ENCODE data around the gene THSD7A. TPM values are rescaled to one million over a fixed set of nuclear protein-coding genes. Genes with fewer than 3 reads are reported as not detected.

THSD7A gene
- total RNA-seq, 1 donor from 2014 or later, result 0.26 TPM

DNA sequence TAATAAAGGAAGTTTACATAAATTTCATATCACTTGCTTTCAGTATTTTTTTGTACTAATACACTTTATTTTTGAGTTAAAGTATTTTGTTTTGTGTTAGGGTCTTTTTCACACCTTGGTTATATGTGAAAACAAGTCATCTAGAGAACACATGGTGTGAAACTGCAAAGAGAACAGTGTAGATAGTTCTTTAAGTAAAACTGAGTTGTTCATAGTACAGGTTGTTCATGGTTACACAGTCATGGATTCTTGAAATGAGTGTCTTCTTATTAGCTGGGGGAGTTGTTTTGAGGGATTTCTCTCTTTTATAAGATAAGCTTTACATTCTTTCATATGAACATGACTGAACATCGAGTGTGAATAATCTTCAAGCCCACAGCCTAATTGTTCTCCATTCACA lies 244.2 kb downstream of the THSD7A start:
- DNase-seq (ENCODE audit: low read depth) (no peak), FAIRE-seq (no peak)
- TF ChIP-seq, protein P1, sequence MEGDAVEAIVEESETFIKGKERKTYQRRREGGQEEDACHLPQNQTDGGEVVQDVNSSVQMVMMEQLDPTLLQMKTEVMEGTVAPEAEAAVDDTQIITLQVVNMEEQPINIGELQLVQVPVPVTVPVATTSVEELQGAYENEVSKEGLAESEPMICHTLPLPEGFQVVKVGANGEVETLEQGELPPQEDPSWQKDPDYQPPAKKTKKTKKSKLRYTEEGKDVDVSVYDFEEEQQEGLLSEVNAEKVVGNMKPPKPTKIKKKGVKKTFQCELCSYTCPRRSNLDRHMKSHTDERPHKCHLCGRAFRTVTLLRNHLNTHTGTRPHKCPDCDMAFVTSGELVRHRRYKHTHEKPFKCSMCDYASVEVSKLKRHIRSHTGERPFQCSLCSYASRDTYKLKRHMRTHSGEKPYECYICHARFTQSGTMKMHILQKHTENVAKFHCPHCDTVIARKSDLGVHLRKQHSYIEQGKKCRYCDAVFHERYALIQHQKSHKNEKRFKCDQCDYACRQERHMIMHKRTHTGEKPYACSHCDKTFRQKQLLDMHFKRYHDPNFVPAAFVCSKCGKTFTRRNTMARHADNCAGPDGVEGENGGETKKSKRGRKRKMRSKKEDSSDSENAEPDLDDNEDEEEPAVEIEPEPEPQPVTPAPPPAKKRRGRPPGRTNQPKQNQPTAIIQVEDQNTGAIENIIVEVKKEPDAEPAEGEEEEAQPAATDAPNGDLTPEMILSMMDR (IDR thresholded peaks at IDR 0.05; ENCODE audit: insufficient read depth, low read length, severe bottlenecking), result no peak
- Histone ChIP-seq H3K4me3 (ENCODE audit: low read depth, low read length) (no peak overlapping the region), H3K27me3 (ENCODE audit: control insufficient read depth, insufficient read depth, low read length) (no peaks in the 10 kb centered on the region), H3K36me3 (ENCODE audit: control insufficient read depth, insufficient read depth, low read length) (no peaks in the 10 kb centered on the region)

DNA sequence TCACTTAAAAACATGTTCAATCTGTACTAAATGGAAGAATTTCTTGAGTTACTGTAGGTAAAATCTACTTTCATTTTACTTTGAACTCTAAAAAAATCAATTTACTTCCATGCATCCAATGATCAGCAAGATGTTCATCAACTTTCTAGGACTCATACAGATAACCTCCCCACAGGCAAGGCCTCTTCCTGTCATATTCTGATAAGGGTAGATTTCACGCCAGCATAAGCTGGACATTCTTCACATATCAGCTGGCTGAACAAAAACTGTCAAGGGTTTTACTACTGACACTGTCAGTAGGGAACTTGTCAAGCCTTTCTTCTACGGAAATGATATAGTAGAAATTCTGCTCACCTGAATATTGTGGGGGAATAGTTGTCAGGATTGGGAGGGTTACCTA lies 244.9 kb downstream of the THSD7A start:
- Histone ChIP-seq H3K36me3 (ENCODE audit: control insufficient read depth, insufficient read depth, low read length) (no peaks in the 10 kb centered on the region), H3K27me3 (ENCODE audit: control insufficient read depth, insufficient read depth, low read length) (no peaks in the 10 kb centered on the region), H3K4me3 (ENCODE audit: low read depth, low read length) (no peak overlapping the region)
- TF ChIP-seq, protein P1 (IDR thresholded peaks at IDR 0.05; ENCODE audit: insufficient read depth, low read length, severe bottlenecking), result no peak
- FAIRE-seq, result no peak
- DNase-seq (ENCODE audit: low read depth), result no peak

DNA sequence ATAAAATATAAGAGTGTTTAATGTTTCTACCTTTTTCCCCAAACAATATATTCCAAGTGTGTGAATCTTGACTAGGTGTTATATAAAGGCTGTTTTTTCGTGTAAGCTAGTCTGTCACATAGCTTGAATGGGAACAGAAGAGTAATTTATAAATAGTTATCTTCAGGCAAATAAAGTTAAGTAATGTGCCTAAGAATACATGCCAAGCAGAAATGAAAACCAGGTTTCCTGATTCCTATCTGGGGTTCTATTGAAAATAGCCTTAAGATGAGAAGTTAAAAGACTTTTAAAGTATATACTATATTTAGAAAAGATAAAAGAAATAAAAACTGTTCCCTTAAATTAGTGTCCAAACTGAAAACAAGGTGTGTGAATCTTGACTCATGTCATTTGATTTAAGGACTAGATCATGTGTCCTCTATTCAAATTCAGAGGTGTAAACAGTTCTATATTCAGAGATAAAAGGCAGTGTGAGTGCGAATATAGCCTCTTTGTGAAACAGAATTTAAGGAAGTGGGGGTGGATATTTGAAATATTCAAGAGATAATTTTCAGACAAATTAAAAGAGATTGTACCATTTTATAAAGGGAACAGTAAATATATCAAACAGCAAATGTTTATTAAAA lies 247.5 kb downstream of the THSD7A start:
- TF ChIP-seq, protein P1 (IDR thresholded peaks at IDR 0.05; ENCODE audit: insufficient read depth, low read length, severe bottlenecking), result no peak
- no peak for DNase-seq (ENCODE audit: low read depth)
- no peak for FAIRE-seq
- Histone ChIP-seq H3K4me3 (ENCODE audit: low read depth, low read length) (no peak overlapping the region), H3K27me3 (ENCODE audit: control insufficient read depth, insufficient read depth, low read length) (no peaks in the 10 kb centered on the region), H3K36me3 (ENCODE audit: control insufficient read depth, insufficient read depth, low read length) (no peaks in the 10 kb centered on the region)

DNA sequence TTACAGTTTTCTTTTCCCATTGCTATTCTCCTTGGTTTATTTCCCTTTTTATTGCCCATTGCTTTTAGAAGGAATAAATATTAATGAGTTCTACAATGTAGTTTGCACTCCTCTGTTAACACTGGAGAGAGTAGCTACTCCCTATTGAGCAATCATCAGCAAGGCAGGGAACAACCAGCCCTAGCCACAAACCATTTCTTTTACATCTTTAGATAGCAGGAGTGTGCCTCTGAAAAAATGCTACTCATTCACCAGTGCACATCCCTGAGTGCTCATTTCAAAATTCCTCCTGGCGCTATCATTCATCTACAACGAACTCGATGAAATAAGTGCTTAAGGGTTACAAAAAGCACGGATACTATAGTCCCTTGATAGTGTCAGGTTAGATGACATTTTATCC lies 252.9 kb downstream of the THSD7A start:
- Histone ChIP-seq H3K27me3 (ENCODE audit: control insufficient read depth, insufficient read depth, low read length) (no peaks in the 10 kb centered on the region), H3K36me3 (ENCODE audit: control insufficient read depth, insufficient read depth, low read length) (no peaks in the 10 kb centered on the region), H3K4me3 (ENCODE audit: low read depth, low read length) (no peak overlapping the region)
- DNase-seq (ENCODE audit: low read depth), result no peak
- FAIRE-seq, result no peak
- TF ChIP-seq, protein P1 (IDR thresholded peaks at IDR 0.05; ENCODE audit: insufficient read depth, low read length, severe bottlenecking), result no peak

DNA sequence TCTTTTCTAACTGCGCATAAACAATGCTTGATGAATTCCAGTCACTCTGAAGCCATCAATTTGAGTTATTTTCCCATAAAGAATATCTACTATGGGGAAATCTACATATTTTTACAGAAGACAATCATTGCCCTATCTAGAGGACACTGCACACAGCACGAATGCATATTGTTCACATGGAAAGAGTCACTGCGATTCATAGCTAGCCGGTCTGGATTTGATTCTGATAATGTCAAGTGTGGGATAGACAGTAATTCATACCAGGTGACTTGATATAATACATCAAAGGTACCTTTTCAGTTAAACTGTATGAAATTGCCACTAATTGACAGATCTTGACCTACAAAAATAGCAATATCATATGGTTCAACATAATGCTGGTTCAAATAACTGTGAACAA lies 255.7 kb downstream of the THSD7A start:
- Histone ChIP-seq H3K27me3 (ENCODE audit: control insufficient read depth, insufficient read depth, low read length) (no peaks in the 10 kb centered on the region), H3K4me3 (ENCODE audit: low read depth, low read length) (no peak overlapping the region), H3K36me3 (ENCODE audit: control insufficient read depth, insufficient read depth, low read length) (no peaks in the 10 kb centered on the region)
- TF ChIP-seq, protein P1 (IDR thresholded peaks at IDR 0.05; ENCODE audit: insufficient read depth, low read length, severe bottlenecking), result no peak
- no peak for DNase-seq (ENCODE audit: low read depth)
- FAIRE-seq, result no peak

Measured in bronchial epithelial cell (primary cell).